Kidney (tissue), 14 donors: ENCODE measurements around the gene DOK4. TPM values are rescaled to one million over a fixed set of nuclear protein-coding genes. Genes with fewer than 3 reads are reported as not detected.

Experiments used
- DNase-seq, 5 donors: peaks; one replicate each; pipeline ENCODE4 v3.0.0-alpha.2; 2013 to 2020
- FAIRE-seq: peaks from 2 replicates; lab custom pipeline; 2012; peaks lifted over from hg19 to GRCh38; lab: Jason Lieb, UNC
- H3K27ac ChIP-seq, 2 donors: one replicate each; pipeline ENCODE4 v1.7.0; 2013; ENCODE audit warnings: low read depth in 2 of 2, low read length in 2 of 2, inconsistent platforms in 1 of 2
- H3K27me3 ChIP-seq: one replicate; pipeline ENCODE4 v1.7.1; 2013; ENCODE audit warnings: low read length, inconsistent platforms; ENCODE audit not compliant: control insufficient read depth, insufficient read depth
- H3K36me3 ChIP-seq, 3 donors: one replicate each; pipeline versions ENCODE4 v1.7.0 to v1.7.1; 2013; ENCODE audit warnings: low read length in 3 of 3, control low read depth in 1 of 3, inconsistent platforms in 1 of 3; ENCODE audit not compliant: insufficient read depth in 3 of 3, control insufficient read depth in 2 of 3
- H3K4me1 ChIP-seq, 3 donors: one replicate each; pipeline versions ENCODE4 v1.7.0 to v1.7.1; 2013; ENCODE audit warnings: low read length in 3 of 3, inconsistent platforms in 1 of 3, low read depth in 1 of 3; ENCODE audit not compliant: control insufficient read depth in 2 of 3, insufficient read depth in 2 of 3
- H3K4me3 ChIP-seq, 3 donors: one replicate each; pipeline versions ENCODE4 v1.7.0 to v1.8.1; 2013; ENCODE audit warnings: low read length in 3 of 3, control low read depth in 1 of 3, inconsistent platforms in 1 of 3
- H3K9ac ChIP-seq, 3 donors: one replicate each; pipeline versions ENCODE4 v1.7.0 to v1.7.1; 2013; ENCODE audit warnings: low read length in 3 of 3, control low read depth in 1 of 3, inconsistent platforms in 1 of 3
- H3K9me3 ChIP-seq, 3 donors: one replicate each; pipeline versions ENCODE4 v1.7.0 to v1.7.1; 2013; ENCODE audit warnings: low read length in 3 of 3, control low read depth in 1 of 3, inconsistent platforms in 1 of 3; ENCODE audit not compliant: control insufficient read depth in 2 of 3, insufficient read depth in 1 of 3
- intact Hi-C: fragments of 100-400 bp; cut with DNase I; formaldehyde crosslinking; loops from one replicate; pipeline ENCODE4 v1.11.1; 2022
- polyA plus RNA-seq: library from polyadenylated mRNA; stranded (reverse); fragments of 350-450 nt; fragmentation: Illumina TruSeq; extraction: RNeasy Lipid Tissue Mini Kit (QIAGEN cat#74804); gene quantifications from one replicate; pipeline ENCODE4 v1.2.3, GENCODE V29; 2014; ENCODE audit warnings: low read depth, low replicate concordance; ENCODE audit not compliant: insufficient read depth
- total RNA-seq: library from RNA; stranded (reverse); fragmentation: NEBNext Ultra II Directional; extraction: Animal tissue kit (Norgen Biotek cat#: 25700); gene quantifications from one replicate; pipeline ENCODE4 v1.2.1, GENCODE V29; 2021
- TF ChIP-seq, protein P1 (sequence below): IDR thresholded peaks from 3 replicates; pipeline ENCODE4 v1.5.1; 2012; ENCODE audit warnings: mild to moderate bottlenecking, moderate library complexity, borderline replicate concordance; ENCODE audit not compliant: insufficient read depth; ENCODE audit errors: extremely low read depth
- donor health status: control.
- donor health status: control.
- donor health status: control.
- donor health status: control.
- donor health status: control.
- donor health status: DM: yes; HTN: yes; CAD: no.
- donor health status: Normal renal cell carcinoma (clear cell type).

Gene DOK4
- total and polyA plus RNA-seq, 2 donors from 2014 or later: 57.2 to 63.7 TPM

DNA sequence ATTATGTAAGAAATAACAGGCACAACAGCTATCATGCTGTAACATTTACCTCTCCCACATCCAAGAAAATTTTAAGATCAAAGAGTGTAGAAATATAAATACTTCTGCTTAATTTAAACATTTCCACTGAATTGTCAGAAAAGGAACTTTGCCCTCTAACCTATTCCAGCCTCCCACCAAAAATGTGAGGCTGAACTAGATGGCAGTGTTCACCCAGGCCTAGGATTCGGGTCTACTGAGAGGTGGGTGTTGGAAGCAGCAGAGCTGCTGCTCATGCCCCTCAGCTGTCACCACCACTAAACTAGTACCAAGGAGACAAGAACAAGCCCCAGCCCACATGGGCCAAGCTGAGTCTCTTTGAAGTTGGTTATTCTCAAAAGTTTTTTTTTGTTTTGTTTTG is 50.5 kb downstream of the DOK4 start:
- TF ChIP-seq, protein P1, sequence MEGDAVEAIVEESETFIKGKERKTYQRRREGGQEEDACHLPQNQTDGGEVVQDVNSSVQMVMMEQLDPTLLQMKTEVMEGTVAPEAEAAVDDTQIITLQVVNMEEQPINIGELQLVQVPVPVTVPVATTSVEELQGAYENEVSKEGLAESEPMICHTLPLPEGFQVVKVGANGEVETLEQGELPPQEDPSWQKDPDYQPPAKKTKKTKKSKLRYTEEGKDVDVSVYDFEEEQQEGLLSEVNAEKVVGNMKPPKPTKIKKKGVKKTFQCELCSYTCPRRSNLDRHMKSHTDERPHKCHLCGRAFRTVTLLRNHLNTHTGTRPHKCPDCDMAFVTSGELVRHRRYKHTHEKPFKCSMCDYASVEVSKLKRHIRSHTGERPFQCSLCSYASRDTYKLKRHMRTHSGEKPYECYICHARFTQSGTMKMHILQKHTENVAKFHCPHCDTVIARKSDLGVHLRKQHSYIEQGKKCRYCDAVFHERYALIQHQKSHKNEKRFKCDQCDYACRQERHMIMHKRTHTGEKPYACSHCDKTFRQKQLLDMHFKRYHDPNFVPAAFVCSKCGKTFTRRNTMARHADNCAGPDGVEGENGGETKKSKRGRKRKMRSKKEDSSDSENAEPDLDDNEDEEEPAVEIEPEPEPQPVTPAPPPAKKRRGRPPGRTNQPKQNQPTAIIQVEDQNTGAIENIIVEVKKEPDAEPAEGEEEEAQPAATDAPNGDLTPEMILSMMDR: no peak
- DNase-seq: no peak
- Histone ChIP-seq H3K27me3 (no peaks in the 10 kb centered on the region), H3K4me1 (no peaks in the 10 kb centered on the region), H3K9ac (no peak overlapping the region), H3K4me3 (no peak overlapping the region), H3K27ac (no peak overlapping the region), H3K36me3 (peaks cover 5 to 63% (median 37%) of the 10 kb centered on the region in 3 donors), H3K9me3 (peaks cover 0 to 2% (median 0%) of the 10 kb centered on the region in 3 donors)
- intact Hi-C loops: no loop called here
- FAIRE-seq: no peak

DNA sequence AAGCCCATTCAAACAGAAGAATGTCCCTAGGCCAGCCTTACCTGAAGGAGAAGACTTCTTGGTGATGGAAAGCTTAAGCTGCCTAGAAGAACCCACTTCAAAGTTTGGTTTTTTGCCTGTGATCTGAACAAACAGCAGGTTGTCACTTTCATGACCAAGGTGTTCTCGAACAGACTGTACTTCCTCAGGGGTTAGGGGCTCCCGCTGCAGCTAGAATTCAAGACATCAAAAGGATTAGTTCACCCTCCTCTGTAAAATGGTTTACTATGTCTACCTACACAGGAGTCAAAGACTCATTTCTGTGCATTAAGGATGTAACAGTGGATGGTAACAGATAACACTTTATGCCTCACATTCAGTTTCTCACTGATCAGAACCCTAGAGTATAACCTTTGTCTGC is 52.3 kb downstream of the DOK4 start:
- Histone ChIP-seq H3K36me3 (peaks cover 11 to 77% (median 47%) of the 10 kb centered on the region in 3 donors), H3K9ac (no peak overlapping the region), H3K4me1 (no peaks in the 10 kb centered on the region), H3K27me3 (no peaks in the 10 kb centered on the region), H3K27ac (no peak overlapping the region), H3K4me3 (no peak overlapping the region), H3K9me3 (no peaks in the 10 kb centered on the region)
- intact Hi-C loops: no loop called here
- FAIRE-seq (no peak), DNase-seq (no peak)
- TF ChIP-seq, protein P1: no peak

DNA sequence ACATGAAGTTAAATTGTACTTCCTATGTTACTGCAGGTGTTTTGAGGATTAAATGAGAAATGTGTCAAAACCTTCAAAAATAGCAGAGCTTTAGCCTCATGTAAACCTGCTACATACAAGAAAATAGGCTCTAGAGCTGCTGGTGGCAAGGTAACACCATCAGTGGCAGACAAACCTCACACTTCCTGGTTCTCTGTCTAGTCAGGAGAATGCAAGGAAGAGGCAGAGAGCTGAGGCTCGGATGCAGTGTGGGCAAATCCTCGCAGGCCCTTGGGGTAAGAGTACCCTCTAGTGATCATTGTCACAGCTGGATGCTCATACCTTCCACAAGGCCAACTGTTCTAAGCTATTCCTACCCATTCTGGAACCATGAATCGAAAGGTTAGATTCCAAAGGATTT is 53.3 kb downstream of the DOK4 start:
- Histone ChIP-seq H3K9me3 (no peaks in the 10 kb centered on the region), H3K36me3 (peaks cover 8 to 72% (median 51%) of the 10 kb centered on the region in 3 donors), H3K27me3 (no peaks in the 10 kb centered on the region), H3K4me3 (no peak overlapping the region), H3K4me1 (no peaks in the 10 kb centered on the region), H3K27ac (no peak overlapping the region), H3K9ac (no peak overlapping the region)
- DNase-seq: no peak
- no peak for FAIRE-seq
- TF ChIP-seq, protein P1: no peak
- intact Hi-C loops: no loop called here

DNA sequence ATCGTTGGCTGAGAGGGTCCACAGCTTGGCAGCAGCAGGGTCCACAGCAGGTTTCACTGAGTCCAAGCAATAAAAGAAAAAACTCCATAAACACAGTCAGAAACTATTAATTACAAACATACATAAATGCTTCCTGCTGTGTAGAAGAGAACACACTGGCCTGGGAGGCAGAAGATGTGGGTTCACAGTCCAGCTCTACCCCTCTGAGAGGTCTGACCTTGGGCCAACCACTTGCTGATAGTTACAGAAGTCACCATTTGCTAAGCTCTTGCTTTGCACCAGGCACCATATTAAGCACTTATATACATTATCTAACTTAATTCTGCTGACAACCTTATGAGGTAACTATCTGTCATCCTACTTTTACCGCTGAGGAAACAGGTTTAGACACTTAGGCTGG is 53.8 kb downstream of the DOK4 start:
- no peaks in the 10 kb centered on the region for H3K4me1 ChIP-seq
- no peak for FAIRE-seq
- no peak overlapping the region for H3K9ac ChIP-seq
- no peak overlapping the region for H3K27ac ChIP-seq
- TF ChIP-seq, protein P1: no peak
- peaks cover 8 to 68% (median 51%) of the 10 kb centered on the region in 3 donors for H3K36me3 ChIP-seq
- no peak for DNase-seq
- no peaks in the 10 kb centered on the region for H3K27me3 ChIP-seq
- no peak overlapping the region for H3K4me3 ChIP-seq
- intact Hi-C loops: no loop called here
- H3K9me3 ChIP-seq: no peaks in the 10 kb centered on the region
